Coronary artery (tissue), 2 donors: Measurements from ENCODE around the gene CCT7.
A peak's percentile ranks its signal among the peaks of the same experiment; 100 is the strongest.

Experiments
- DNase-seq: peaks from one replicate; pipeline ENCODE4 v3.0.0-alpha.2; 2017; ENCODE audit warnings: low spot score
- H3K27ac ChIP-seq, 2 donors: fragments of 200-600 bp; sonication (generic); one replicate each; pipeline ENCODE4 v1.5.1; 2016 to 2019
- H3K4me3 ChIP-seq: fragments of 200-600 bp; sonication (generic); 2 replicates; pipeline ENCODE4 v1.5.1; 2016; ENCODE audit warnings: mild to moderate bottlenecking, moderate library complexity
- TF ChIP-seq, protein P1 (sequence below): fragments of 200-600 bp; sonication (generic); IDR thresholded peaks from one replicate; pipeline ENCODE4 v1.5.1; 2019; ENCODE audit warnings: antibody characterized with exemption

Gene CCT7

DNA sequence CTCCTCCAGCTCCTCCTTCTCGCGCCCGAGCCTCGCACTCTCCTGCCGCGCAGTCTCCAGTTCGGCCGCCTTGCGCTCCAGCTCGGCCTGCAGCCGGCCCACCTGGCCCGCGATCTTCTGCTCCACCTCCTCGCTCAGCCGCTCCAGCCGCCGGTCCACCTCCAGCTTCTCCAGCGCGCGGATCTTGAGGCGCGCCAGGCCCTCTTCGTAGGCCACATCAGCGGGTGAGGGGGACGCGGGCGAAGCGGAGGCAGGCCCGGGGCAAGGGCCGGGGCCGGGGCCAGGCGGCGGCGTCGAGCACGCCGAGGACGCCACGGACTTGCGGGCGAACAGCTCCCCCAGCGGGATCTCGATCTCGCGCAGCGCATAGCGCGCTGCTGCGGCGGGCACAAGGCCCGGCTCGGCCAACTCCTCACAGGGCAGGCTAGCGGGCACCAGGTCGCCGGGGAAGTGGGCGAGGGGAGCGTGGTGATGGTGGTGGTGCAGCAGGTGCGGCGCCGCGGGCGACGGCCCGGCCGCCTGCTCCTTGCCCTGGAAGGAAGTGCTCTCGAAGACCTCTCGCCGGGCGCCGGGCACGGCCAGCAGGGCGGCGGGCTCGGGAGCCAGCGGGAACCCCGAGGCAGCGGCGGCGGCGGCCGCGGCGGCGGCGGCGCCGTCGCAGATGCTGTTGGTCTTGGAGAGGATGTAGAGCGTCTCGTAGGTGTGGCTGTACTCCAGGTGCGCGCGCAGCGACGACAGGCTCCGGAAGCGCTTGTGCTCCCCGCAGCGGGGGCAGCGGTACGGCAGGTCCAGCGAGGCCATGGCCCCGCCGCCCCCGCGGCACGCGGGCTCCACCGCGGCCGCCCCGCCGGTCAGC lies 35.0 kb downstream of the CCT7 start:
- TF ChIP-seq, protein P1, sequence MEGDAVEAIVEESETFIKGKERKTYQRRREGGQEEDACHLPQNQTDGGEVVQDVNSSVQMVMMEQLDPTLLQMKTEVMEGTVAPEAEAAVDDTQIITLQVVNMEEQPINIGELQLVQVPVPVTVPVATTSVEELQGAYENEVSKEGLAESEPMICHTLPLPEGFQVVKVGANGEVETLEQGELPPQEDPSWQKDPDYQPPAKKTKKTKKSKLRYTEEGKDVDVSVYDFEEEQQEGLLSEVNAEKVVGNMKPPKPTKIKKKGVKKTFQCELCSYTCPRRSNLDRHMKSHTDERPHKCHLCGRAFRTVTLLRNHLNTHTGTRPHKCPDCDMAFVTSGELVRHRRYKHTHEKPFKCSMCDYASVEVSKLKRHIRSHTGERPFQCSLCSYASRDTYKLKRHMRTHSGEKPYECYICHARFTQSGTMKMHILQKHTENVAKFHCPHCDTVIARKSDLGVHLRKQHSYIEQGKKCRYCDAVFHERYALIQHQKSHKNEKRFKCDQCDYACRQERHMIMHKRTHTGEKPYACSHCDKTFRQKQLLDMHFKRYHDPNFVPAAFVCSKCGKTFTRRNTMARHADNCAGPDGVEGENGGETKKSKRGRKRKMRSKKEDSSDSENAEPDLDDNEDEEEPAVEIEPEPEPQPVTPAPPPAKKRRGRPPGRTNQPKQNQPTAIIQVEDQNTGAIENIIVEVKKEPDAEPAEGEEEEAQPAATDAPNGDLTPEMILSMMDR, result no peak
- H3K27ac ChIP-seq, result no peak overlapping the region
- no peak for DNase-seq
- H3K4me3 ChIP-seq, result peak overlapping the region; percentile 39

DNA sequence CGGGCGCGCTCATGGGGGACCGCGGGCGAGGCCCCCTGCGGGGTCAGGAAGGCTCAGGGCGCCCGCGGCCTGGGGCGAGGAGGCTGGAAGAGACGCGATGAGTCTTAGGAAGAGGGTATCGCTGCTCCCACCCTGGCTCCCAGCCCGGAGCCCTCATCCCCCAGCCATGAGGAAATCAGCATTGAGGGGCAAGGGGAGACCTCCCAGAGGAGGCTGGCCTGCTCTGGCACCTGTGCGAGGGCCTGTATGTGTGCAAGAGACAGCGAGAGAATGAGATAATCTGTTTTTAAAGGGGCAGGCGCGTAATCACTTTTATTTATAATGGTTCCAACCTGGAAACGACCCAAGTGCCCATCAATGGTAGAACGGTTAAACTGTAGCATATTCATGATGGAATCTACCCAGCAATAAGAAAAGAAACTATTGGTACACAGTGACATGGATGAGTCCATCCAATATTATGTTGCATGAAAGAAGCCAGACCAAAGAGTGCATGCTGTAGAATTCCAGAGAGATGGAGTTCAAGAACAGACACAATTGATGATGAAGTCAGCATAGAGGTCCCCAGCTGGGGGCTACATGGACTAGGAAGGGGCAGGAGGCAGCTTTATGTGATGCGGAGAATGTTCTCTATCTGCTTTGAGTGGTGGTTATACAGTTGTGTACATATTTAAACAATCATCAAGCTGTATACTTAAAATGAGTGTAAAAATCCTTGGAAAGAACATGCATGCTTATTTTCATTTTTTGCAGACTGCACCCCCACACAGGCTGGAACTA lies 35.8 kb downstream of the CCT7 start:
- TF ChIP-seq, protein P1, result no peak
- no peak for DNase-seq
- H3K27ac ChIP-seq, result no peak overlapping the region
- peak overlapping the region; percentile 39 for H3K4me3 ChIP-seq

DNA sequence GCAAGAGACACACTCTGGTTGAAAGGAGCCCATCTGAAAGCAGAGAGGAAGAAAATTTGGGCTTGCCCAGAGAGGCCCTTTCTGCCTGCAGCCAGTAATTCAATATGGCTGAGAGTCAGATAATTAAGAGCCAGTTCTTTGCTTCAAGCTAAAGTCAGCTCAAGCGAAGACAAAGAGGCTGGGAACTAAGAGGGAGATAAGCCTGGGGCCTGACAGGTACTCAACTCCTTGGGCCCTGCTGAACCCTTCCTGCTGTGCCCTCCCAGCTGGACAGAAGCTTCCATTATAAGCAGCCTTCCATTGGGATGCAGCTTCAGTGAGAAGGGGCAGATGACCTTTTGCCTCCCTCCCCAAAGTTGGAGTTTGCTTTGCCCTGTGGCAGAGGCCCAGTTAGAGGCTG lies 38.2 kb downstream of the CCT7 start:
- TF ChIP-seq, protein P1, result no peak
- no peak for DNase-seq
- no peak overlapping the region for H3K4me3 ChIP-seq
- H3K27ac ChIP-seq, result no peak overlapping the region

DNA sequence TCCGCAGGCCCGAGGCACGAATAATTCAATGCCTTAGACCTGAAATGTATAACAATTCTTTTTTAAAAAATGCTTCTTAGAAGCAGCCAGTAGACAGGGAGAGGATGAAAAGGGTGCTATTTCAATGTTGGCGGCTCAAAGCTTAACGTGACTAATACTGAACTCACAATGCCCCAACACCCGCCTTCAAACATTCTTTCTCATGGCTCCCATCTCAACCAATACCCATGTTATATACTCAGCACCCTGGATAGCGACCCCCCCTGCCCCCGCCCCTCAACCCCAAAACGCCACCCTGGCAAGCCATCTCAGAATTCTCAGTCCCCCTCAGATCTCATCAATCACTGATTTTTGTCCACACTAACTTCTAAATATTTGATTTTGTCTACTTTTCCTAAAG lies 45.7 kb downstream of the CCT7 start:
- TF ChIP-seq, protein P1, result no peak
- DNase-seq, result peak; percentile 11
- H3K27ac ChIP-seq, result no peak overlapping the region
- H3K4me3 ChIP-seq, result no peak overlapping the region

DNA sequence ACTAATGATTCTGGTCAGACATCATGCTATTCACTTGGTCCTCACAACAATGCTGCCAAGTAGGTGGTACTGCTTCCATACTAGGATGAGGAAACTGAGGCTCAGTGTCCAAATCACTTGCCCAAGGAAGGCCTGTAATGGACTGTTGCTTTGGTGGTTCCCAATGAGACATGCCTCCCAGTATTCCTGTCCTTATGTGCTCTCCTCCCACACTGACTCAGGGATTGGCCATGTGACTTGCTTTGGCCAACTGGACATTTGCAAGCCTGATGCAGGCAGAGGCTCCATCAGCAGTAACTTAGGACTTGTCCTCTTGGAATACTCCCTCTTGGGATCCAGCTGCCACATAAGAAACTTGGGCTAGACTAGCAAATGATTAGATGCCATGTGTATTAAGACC lies 47.1 kb downstream of the CCT7 start:
- TF ChIP-seq, protein P1, result no peak
- DNase-seq, result peak; percentile 12
- Histone ChIP-seq H3K27ac (no peak overlapping the region), H3K4me3 (no peak overlapping the region)

DNA sequence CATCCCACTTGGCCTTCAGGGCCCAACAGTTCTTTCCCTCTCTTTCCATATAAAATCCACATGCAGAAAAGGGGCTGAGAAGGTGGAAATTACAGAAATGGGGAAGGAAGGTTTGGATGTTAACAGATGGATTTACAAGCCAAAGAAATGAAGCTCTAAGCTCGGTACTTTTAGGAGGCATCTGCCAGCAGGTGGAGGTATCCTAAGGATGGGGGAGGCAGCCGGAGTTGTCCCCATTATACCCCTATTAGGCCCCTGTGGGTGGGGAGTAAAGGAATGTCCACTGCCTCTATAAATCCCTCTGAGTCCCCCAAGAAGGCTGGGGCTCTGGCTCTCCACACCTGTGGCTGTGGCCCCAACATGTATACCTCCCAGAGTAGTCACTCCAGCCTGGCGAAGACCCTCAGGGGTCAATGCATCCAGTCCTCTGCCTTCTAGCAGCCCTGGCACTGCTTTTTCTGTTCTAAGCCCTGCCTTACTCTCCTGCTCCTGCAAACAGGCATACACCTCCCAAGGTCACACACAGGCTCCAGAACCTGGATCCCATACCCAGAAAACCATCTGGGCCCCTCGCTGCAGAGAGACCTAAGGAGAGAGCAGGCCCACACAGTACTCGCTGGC lies 48.9 kb downstream of the CCT7 start:
- peak; percentile 63 for DNase-seq
- no peak overlapping the region for H3K27ac ChIP-seq
- TF ChIP-seq, protein P1, result no peak
- peak overlapping the region; percentile 73 for H3K4me3 ChIP-seq
